Stimulated activated CD4-positive, alpha-beta T cell treated with anti-CD3 and anti-CD28 coated beads, Interleukin-1b, Interleukin-23, amount 100 ng/mL, for 4 hours (primary cell): Measurements from ENCODE around the gene VSIG10L.

ENCODE experiments used
- DNase-seq, 2 donors: peaks; one replicate each; pipeline ENCODE4 v3.0.0-alpha.2; 2020; ENCODE audit warnings: low read depth in 2 of 2

Gene VSIG10L

DNA sequence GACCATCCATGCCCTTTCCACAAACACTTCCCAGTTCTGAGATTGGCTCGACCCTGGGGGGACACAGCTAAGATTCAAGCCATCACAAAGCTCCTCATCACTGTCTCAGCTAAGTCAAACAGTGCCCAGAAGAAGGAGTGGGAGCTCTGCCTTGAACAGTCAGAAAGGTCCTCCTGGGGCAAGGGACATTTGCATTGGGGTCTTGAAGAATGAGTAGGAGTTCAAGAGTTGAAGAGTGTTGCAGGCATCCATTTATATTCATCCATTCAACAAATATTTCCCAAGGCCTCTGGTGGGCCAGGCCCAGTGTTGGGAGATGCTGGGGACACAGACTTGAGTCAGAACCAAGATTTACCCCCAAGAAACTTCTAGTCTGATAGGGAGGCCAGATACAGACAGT lies 24.0 kb downstream of the VSIG10L start:
- no peak for DNase-seq

DNA sequence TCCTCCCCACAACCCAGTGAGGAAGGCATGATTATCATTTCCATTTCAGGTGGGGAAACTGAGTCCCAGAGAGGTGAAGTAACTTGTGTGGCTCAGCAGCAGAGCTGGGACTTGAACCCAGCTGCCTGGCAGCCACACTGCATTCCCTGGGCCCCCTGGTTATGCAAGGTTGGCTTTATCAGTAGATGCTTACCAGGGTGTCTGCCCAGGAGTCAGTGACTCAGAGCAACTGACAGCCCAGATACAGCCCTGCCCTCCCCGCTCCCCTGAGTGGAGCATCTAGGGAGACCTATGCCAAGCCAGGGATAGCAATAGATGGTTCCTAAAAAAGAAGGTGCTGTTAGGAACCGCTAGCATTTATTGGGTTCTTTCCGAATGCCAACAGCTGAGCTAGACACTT lies 24.6 kb downstream of the VSIG10L start:
- DNase-seq = no peak

DNA sequence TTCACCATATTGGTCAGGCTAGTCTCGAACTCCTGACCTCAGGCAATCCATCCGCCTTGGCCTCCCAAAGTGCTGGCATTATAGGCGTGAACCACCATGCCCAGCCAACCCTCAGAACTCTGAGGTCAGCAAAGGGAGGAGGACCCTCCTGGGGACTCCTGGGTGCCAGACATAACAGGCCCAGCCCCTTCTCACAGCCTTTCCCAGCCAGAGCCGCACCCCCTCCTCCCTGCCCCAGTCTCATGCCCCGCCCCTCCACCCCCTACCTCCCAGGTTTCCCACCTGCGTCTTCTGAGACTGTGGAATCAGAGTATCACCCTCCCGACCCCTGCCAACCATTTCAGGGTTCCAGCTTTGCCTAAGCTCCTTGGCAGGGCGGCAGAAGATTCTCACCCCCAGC lies 25.3 kb downstream of the VSIG10L start:
- no peak for DNase-seq

GRCh38 chr19:51311351-51312257 lies 30.3 kb downstream of the VSIG10L start, which contains the start of gene IGLON5:
Gene IGLON5, plus strand, starts transcription at chr19:51311644. Its CDS starts 204 bp downstream, at chr19:51311848.
- DNase-seq = no peak

- DNase-seq = no peak
Observed at GRCh38 chr19:51305479-51305878, 36.5 kb downstream of the VSIG10L start.

- no peak for DNase-seq
Observed at GRCh38 chr19:51301266-51301665, 40.7 kb downstream of the VSIG10L start.

DNA sequence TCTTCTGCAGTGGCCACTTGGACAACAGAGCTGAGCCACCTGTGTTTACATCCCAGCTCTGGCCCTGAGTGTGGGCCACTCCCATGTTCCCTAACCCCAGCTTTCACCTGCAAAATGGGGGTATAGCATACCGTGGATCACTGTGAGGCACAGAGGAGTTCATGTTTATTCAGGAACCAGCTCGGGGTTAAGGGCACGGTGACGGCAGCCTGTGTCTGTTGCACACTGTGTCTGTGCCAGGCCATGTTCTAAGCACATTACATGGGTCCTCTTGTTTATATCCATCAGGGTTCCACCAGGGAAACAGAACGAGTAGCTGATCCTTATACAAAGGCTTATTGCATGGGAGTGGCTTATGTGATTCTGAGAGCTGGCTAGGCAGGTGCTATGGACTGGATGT lies 44.5 kb downstream of the VSIG10L start:
- DNase-seq = no peak

- no peak for DNase-seq
Observed at GRCh38 chr19:51296336-51297093, 45.4 kb downstream of the VSIG10L start.

DNA sequence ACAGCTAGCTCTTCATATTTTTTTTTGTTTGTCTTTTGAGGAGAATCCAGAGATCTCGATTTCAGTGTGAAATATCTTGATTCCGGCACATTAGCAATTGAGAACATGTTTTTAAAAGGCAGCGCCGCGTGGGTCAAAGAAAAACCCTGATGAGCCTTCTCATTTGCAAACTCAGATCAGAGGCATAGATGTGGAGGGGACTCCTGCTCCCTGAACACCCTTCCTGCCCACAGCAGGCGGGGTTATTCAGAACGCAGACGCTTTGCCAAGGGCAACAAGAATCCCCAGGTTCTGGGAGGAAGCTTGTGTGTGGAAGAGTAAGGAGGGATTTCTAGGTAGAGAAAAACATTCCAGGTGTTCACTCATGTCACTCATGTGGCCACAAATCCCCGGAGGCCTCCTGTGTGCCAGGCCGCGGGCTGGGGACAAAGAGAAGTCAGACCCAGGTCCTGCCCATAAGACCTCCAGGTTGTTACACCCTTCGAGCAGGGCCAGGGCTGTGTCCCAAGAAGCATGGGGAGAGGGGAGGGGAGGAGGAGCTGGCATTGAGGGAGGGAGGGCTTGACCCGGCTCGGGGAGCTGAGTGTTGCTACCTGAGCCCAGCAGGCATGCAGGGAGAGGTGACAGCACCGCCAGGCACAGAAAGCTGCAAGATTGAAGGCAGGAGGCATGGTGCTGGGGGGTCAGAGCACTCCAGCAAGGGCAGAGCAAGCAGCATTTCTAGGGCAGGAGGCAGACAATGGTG lies 46.4 kb downstream of the VSIG10L start:
- DNase-seq = no peak

DNA sequence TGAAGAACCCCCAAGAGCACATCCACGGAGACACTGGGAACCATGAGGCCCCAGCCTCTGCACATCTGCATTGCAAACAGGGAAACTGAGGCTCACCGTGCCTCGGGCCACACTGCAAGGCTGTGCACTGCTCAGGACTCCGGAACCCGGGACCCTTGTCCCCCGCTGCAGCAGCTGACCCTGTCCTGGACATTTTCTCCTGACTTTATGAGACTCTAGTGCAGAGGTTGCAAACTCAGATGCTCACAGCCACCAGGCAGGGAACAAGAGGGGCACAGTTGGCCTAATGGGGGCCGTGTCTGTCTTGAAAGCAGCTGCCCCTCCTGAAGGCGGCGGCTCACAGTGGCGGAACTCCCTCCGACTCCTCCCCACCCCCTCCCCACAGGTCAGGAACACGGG lies 47.0 kb downstream of the VSIG10L start:
- no peak for DNase-seq

DNA sequence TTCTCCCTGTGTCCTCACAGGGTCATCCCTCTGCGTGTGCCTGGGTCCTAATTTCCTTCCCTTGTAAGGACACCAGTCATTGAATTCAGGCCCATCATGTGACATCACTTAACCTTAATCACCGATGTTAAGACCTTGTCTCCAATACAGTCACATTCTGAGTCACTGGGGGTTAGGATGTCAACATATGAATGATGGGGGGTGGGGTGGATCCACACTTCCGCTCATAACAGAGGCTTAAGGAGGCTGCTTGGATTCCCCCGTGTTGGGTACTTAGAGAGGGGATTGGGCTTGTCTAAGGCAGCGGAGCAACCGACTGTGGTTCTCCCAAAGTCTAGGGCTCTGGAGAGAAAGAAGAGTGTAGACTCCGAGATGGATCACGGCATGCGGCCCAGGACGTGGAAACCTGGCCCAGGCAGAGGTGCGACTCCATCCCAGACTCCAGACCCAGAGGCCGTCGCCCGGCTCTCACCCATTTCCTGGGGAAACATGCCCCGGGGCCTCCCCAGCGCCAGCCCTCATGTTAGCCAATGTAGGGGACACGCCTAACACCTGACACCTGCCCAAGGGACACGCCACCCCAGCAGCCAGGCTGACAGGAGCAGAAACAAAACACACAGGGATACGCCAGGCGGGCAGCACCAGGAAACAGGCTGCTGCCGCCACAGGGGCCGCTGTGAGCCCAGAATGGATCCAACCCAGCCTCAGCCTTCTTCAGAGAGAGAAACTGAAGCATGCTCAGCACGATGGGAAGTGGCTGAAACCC lies 47.5 kb downstream of the VSIG10L start:
- no peak for DNase-seq

- DNase-seq = no peak
Observed at GRCh38 chr19:51293571-51294210, 48.2 kb downstream of the VSIG10L start.

- no peak for DNase-seq
Observed at GRCh38 chr19:51292971-51293370, 49.0 kb downstream of the VSIG10L start.

DNA sequence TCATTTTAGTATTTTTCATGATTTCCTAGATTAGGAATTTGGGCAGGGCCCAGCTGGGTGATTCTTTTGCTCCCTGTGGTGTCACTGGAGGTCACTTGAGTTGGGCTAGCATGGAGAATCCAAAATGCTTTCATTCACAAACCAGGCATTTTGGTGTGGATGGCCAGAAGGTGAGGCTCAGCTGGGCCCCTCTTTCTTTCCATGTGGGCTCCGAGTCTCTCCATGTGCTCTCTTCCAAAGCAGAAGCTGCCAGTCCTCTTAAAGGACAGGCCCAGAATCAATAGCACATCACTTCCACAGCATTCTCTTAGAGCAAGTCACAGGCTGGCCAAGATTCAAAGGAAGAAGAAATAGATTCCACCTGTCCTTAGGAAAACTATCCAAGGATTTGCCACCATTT lies 52.3 kb downstream of the VSIG10L start:
- DNase-seq = no peak

GRCh38 chr19:51285682-51286081 lies 56.3 kb downstream of the VSIG10L start:
- DNase-seq = no peak

DNA sequence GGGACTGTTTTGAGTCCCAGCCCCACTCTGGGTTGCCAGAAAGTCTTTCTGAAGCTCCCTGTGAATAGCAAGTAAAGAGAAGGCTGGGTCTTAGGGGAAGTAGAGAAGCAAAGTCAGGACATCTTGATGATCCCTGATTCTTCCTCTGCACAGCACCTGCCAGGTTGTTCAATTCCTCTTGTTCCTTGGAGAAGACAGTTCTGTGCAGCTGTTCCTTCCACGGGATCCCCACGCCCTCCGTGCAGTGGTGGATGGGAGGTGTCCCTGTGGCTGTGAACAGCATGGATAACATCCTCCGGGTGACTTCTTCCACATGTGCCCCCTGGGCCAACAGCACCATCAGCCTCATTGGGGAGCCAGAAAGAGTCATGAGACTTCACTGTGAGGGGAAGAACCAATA lies 59.6 kb downstream of the VSIG10L start:
- no peak for DNase-seq
